HFFc6 (cell line): ENCODE data around the gene MIOX. TPM values are rescaled to one million over a fixed set of nuclear protein-coding genes. Genes with fewer than 3 reads are reported as not detected.

ENCODE experiments used
- DNase-seq: peaks from one replicate; pipeline ENCODE4 v3.0.0-alpha.2; 2018
- H3K27ac Mint-ChIP-seq: 2 replicates; pipeline ENCODE4 v1.8.0; 2020; ENCODE audit warnings: mild to moderate bottlenecking, mixed read lengths
- H3K27me3 Mint-ChIP-seq: 2 replicates; pipeline ENCODE4 v1.8.0; 2021; ENCODE audit warnings: mild to moderate bottlenecking, moderate library complexity, mixed read lengths; ENCODE audit not compliant: insufficient read depth
- H3K36me3 Mint-ChIP-seq: 2 replicates; pipeline ENCODE4 v1.8.0; 2021; ENCODE audit warnings: low read depth, mixed read lengths
- H3K4me1 Mint-ChIP-seq: 2 replicates; pipeline ENCODE4 v1.8.0; 2020; ENCODE audit warnings: low read depth, mixed read lengths
- H3K4me3 Mint-ChIP-seq: 2 replicates; pipeline ENCODE4 v1.8.0; 2020; ENCODE audit warnings: mild to moderate bottlenecking, moderate library complexity, mixed read lengths
- H3K9me3 Mint-ChIP-seq: 2 replicates; pipeline ENCODE4 v1.8.0; 2020; ENCODE audit warnings: mild to moderate bottlenecking, mixed read lengths
- total RNA-seq, 6 experiments: library from RNA; stranded (reverse); fragmentation: NEBNext Ultra II Directional; extraction: Animal tissue kit (Norgen Biotek cat#: 25700); gene quantifications; 2 replicates in 1 of 6; 3 replicates in 5 of 6; pipeline ENCODE4 v1.2.3, GENCODE V29; 2021
- TF ChIP-seq, protein P1 (sequence below): fragments of 200-600 bp; sonication (generic); IDR thresholded peaks from 2 replicates; pipeline ENCODE4 v1.5.0; 2021; ENCODE audit warnings: antibody characterized with exemption, mild to moderate bottlenecking

Gene MIOX
- total RNA-seq, 6 experiments from 2014 or later, result not detected

DNA sequence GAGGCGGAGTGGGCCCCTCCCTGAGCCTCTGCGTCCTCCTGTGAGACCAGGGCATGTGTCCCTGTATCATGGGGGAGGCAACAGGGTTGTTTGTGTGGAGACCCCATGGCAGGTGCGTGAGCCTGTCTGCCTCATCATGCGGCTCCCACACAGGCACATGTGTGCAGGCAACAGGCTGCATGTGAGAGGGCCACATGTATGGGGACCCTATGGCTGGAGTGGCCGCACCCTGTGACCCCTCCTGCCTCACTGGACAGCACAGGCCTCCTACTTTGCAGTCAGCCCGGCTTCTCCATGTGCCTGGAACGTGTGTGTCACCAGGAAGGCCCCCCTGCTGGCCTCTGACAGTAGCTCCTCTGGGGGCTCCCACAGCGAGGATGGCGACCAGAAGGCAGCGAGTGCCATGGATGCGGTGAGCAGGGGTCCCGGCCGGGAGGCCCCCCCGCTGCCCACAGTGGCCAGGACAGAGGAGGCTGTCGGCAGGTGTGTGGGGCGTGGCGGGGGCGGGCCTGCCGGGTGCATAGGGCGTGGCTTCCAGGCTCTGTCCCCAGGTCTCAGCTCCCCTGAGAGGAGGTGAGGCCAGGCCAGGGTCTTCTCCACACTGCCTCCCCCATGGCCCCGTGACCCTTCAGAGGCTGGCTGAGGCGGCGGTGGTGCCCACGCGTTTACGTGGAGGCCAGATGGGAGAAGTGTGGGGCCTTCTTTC lies 46.0 kb upstream of the MIOX start:
- Mint-ChIP-seq H3K9me3 (no peaks in the 10 kb centered on the region), H3K27me3 (peaks cover 8% of the 10 kb centered on the region), H3K4me1 (peaks cover 15% of the 10 kb centered on the region; the same call in 1 of the 2 replicates), H3K36me3 (no peaks in the 10 kb centered on the region), H3K4me3 (no peak overlapping the region), H3K27ac (no peak overlapping the region)
- no peak for DNase-seq
- TF ChIP-seq, protein P1, sequence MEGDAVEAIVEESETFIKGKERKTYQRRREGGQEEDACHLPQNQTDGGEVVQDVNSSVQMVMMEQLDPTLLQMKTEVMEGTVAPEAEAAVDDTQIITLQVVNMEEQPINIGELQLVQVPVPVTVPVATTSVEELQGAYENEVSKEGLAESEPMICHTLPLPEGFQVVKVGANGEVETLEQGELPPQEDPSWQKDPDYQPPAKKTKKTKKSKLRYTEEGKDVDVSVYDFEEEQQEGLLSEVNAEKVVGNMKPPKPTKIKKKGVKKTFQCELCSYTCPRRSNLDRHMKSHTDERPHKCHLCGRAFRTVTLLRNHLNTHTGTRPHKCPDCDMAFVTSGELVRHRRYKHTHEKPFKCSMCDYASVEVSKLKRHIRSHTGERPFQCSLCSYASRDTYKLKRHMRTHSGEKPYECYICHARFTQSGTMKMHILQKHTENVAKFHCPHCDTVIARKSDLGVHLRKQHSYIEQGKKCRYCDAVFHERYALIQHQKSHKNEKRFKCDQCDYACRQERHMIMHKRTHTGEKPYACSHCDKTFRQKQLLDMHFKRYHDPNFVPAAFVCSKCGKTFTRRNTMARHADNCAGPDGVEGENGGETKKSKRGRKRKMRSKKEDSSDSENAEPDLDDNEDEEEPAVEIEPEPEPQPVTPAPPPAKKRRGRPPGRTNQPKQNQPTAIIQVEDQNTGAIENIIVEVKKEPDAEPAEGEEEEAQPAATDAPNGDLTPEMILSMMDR, result no peak

- Mint-ChIP-seq H3K4me1 (peaks cover 15% of the 10 kb centered on the region; the same call in 1 of the 2 replicates), H3K9me3 (no peaks in the 10 kb centered on the region), H3K27me3 (peaks cover 8% of the 10 kb centered on the region), H3K27ac (no peak overlapping the region; the same call in 1 of the 2 replicates), H3K4me3 (no peak overlapping the region), H3K36me3 (no peaks in the 10 kb centered on the region)
- TF ChIP-seq, protein P1, result no peak
- DNase-seq, result no peak
These were observed 45.1 kb upstream of the MIOX start for GRCh38 chr22:50441428-50441993.

GRCh38 chr22:50443197-50443596 lies 43.5 kb upstream of the MIOX start:
- H3K9me3 Mint-ChIP-seq, result no peaks in the 10 kb centered on the region
- H3K36me3 Mint-ChIP-seq, result no peaks in the 10 kb centered on the region; the same call in 1 of the 2 replicates
- no peak overlapping the region for H3K4me3 Mint-ChIP-seq

DNA sequence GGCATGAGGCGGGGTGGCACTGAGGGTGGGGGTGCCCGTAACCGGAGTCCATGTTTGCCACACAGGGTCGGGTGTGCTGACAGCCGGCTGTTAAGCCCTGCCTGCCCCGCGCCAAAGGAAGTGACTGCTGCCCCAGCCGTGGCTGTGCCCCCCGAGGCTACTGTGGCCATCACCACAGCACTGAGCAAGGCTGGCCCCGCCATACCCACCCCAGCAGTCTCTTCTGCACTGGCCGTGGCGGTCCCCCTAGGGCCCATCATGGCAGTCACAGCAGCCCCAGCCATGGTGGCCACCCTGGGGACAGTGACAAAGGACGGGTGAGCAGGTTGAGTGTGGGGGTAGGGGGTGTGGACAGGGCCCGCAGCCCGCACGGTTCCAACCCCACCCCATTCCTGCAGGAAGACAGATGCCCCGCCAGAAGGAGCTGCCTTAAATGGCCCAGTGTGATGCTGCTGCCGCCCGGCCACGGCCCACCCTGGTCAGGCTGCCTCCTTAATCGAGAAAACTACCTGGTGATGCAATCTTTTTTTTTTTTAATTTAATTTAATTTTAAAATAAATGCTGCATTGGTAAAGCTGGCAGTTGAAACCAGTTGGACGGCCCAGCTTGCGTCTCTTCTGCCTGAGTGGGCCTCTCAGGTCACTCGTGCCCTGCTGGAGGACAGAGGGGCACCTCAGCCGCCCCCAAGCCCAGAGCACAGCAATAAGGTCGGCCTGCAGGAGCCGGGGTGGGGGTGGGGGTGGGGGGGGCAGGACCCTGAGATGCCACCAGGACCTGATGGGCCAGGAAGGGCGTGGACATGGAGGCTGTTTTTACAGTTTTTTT lies 42.6 kb upstream of the MIOX start:
- DNase-seq, result no peak
- TF ChIP-seq, protein P1, result no peak
- peaks cover 8% of the 10 kb centered on the region for H3K27me3 Mint-ChIP-seq
- H3K9me3 Mint-ChIP-seq, result no peaks in the 10 kb centered on the region
- H3K36me3 Mint-ChIP-seq, result peaks cover 8% of the 10 kb centered on the region
- H3K27ac Mint-ChIP-seq, result peak overlapping the region; percentile 60; the same call in 1 of the 2 replicates
- H3K4me1 Mint-ChIP-seq, result peaks cover 15% of the 10 kb centered on the region; the same call in 1 of the 2 replicates
- no peak overlapping the region for H3K4me3 Mint-ChIP-seq

More at GRCh38 chr22:50443197-50443596, 43.5 kb upstream of the MIOX start:
- peaks cover 8% of the 10 kb centered on the region for H3K27me3 Mint-ChIP-seq
- H3K27ac Mint-ChIP-seq, result peak overlapping the region; percentile 60
- TF ChIP-seq, protein P1, result no peak
- DNase-seq, result no peak
- H3K4me1 Mint-ChIP-seq, result peaks cover 15% of the 10 kb centered on the region; the same call in 1 of the 2 replicates

GRCh38 chr22:50444663-50445062 lies 42.0 kb upstream of the MIOX start:
- peak overlapping the region; percentile 53; the same call in 1 of the 2 replicates for H3K27ac Mint-ChIP-seq

More at GRCh38 chr22:50444663-50445062, 42.0 kb upstream of the MIOX start:
- Mint-ChIP-seq H3K4me3 (no peak overlapping the region), H3K36me3 (peaks cover 13% of the 10 kb centered on the region), H3K27me3 (peaks cover 10% of the 10 kb centered on the region), H3K9me3 (no peaks in the 10 kb centered on the region), H3K4me1 (peaks cover 15% of the 10 kb centered on the region; the same call in 1 of the 2 replicates)
- TF ChIP-seq, protein P1, result no peak
- peak; percentile 73 for DNase-seq
